GM21529 (cell line): Measurements from ENCODE around the gene RAI1.

ENCODE experiments used
- ATAC-seq: cut with Tn5 transposase; IDR thresholded peaks from one replicate; pipeline ENCODE4 v1.9.1; 2021; ENCODE audit not compliant: unreplicated experiment

The RAI1 gene

DNA sequence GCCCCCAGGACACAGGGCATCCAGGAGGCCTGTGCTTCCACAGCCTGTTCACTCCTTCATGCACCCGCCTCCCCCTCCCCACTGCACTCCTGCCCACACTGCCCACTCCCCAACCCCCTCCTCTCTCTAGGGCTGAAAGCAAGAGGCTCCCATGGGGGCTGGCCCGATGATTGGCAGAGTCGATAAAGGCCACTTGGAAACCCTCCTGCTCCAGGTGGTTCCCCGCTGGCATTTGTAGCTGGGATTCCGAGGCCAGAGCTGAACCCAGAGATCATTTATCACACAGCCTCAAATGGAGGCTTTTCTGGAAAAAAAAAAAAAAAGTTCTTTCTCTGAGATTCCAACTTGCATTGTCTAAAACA lies 81.5 kb downstream of the RAI1 start:
- no peak for ATAC-seq

DNA sequence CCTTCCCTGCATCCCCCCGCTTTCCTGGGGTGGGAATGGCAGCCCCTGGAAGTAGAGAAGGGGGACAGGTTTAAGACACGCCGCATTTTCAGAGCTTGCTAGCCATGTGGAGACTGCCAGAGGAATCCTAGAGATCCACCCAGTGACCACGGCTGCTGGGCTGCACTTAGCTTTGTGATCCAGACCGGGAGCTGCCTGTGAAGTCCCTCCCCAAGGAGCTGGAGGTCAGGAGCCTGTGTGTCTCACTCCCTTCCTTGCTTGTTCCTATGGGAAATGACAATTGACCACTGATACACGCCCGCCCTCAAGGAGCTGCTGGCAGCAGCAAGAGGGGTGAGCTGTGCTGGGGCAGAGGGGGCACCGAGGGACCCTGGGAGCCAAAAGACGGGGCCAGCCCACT lies 81.9 kb downstream of the RAI1 start:
- no peak for ATAC-seq

DNA sequence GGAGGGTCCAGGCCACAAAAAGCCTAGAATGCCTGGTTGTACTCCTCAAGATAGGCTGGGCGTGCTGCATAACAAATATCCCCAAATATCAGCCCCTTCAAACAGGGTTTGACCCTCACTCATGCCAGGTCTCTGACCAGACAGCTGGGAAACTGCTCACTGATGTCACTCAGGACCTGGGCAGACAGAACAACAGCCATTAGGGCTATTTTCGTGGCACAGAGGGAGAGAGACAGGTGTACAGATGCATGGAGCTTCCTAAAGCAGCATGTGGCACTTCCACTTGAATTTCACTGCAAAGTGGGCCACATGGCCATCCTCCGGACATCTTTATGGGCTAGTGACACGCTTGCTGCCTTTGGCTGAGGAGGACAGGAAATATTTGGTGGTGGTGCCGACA lies 82.5 kb downstream of the RAI1 start:
- ATAC-seq: no peak

DNA sequence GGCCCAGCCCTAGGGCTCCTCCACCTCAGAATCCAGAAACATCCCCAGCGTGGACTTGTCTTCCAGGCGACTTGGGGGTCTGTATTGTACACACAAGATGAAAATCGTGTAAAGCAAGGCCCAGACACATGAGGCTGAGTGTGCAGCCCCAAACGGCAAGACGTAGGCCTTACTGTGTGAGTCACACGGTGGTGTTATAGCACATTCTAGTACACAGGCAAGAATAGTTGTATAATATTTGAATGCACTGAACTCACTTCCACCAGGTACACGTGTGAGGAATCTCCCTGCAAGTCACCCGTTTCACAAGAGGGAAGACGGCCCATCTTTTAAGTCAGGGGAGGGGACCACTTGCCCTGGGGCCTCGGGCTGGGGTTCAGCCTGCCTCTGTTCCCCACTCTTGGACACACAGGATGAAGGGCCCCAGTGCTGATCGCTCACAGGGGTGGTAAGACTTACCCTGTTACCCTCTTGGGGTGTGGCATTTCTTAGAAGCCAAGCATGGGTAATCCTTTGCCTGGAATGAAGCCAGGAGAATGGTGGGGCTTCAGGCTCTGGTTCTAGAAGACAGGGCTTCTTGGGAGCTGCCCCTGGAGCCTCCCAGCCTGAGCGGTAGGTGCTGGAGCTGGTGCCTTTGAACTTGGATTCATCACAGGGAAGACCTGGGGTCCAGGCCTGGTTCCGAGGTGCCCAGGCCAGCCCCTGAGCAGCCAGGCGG lies 84.3 kb downstream of the RAI1 start:
- no peak for ATAC-seq

DNA sequence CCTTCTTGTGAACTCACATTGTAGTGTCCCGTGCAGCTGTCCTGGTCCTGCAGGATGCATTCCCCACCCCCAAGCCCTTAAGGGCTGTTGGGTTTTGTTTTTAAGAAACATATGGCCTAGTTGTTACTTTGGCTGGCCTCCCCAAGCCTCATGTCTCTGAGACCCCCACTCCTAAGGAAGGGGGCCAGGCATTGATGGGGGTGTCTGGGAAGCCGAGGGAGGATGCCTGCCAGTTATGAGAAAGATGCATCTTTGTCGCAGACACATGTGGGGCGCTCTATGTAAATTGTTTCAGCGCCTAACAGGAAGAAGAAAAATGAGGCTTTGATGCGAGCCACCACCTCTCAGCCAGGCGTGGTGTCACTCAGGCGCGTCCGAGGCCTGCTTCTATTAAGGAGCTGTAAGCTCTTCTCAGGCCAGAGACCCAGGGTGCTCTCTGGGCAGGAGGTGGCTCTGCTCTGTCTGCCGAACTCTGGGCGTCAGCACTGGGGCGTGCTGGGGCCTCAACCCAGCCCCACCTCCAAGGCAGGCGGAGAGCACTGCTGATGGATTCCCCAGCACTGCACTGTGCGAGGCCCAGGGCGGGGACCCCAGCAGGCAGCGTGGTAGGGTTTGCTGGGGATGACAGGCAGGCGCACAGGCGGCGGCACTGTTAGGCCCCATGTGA lies 85.0 kb downstream of the RAI1 start:
- peak; percentile 78 for ATAC-seq

DNA sequence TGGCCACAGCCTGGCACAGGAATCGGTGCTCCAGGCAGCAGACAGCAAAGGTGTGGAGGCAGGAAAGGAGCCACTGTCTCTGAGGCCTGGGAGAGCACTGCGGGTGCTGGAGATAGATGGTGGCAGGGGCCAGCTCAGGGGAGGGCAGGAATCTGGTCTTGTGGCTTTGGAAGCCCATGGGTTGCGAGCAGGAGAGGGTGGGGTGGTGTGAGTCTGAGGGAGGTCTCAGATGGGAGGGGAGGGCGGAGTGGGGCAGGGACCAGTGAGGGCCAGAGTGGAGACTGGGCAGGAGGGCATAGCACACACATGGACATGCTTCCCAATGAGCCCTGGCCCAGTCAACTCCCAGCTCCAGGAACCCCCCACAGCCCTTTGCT lies 85.5 kb downstream of the RAI1 start:
- no peak for ATAC-seq

DNA sequence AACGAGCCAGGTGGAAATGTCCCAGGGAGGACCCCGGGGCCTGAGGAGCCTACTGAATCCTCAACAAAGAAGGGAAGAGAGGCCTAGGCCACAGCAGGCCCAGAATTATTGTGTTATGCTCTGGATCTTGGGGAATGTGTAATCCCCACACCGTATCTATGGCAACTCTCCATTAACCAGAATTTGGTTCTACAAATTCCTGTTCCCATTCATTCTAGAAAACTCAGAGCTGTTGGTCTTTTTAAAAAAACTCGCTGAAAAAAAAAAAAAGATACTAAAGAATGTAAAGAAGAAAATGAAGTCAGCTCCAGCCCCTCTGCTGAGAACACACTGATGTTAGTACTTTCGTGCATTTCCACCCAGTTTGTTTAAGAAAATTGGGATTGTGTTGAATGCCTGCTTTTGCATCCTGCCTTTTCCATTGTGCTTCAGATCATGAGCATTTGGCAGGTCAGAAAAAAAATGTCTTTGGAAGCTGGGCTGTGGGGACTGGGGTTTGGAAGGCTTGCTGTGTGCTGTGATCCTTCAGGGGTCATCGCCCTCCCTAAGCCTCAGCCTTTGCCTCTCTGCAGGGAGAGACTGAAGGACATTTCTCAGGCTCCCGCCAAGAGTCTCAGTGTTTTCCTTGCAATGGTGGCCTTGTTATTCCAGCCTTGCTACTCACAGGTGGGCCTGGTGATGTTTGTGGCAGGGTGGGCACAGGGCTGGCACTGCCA lies 86.1 kb downstream of the RAI1 start:
- no peak for ATAC-seq

DNA sequence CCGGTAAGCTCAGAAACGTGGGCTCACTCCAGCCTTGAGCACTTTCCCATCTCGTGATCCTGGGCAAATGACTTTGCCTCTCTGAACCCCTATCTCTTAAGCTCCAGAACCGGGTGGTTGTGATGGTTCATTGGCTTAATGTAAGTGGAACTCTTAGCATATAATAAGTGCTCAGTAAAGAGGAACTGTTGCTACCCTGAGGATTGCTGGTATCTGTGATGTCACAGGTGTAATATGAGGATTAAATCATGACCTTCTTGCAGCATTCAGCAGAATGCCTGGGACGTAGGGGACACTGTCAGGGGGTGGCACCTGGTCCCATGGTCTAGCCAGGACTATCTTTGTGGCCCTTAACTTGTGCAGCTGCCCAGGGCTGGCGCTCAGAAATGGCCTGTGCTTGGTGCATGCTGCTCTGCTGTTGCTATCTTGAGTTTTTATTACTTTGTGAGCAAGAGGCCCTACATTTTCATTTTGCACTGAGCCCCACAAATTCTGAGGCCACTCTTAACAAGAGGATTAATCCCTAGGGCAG lies 86.7 kb downstream of the RAI1 start:
- no peak for ATAC-seq

DNA sequence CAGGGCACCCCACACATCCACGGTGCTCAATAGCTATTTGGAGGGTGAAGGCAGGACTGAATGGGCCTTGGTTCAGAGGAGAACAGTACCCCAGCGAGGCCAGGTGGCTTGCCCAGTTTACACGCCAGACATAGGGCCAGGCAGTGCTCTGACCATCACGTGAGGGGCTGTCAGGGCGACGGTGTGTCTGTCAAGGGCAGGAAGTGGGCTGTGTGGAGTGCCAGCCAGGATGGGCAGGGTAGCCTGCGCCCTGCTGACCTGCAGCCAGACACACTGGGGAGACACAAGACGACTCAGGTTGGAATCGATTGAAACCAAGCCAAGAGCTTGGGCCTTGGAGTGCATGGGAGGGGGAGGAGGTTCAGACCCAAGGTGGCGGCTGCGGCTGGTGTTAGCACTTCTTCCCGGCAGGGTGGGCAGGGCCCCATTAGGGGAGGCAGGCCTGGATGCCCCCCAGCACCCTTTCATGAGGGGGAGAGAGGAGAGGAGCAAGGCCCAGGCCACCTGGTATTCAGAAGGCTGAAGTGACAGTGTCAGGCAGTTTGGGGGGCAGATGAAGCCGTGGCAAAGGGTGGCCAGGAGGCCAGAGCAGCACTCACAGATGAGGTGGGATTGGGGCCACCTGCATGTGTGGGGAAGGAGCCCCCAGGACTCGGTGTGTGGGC lies 87.3 kb downstream of the RAI1 start:
- no peak for ATAC-seq

DNA sequence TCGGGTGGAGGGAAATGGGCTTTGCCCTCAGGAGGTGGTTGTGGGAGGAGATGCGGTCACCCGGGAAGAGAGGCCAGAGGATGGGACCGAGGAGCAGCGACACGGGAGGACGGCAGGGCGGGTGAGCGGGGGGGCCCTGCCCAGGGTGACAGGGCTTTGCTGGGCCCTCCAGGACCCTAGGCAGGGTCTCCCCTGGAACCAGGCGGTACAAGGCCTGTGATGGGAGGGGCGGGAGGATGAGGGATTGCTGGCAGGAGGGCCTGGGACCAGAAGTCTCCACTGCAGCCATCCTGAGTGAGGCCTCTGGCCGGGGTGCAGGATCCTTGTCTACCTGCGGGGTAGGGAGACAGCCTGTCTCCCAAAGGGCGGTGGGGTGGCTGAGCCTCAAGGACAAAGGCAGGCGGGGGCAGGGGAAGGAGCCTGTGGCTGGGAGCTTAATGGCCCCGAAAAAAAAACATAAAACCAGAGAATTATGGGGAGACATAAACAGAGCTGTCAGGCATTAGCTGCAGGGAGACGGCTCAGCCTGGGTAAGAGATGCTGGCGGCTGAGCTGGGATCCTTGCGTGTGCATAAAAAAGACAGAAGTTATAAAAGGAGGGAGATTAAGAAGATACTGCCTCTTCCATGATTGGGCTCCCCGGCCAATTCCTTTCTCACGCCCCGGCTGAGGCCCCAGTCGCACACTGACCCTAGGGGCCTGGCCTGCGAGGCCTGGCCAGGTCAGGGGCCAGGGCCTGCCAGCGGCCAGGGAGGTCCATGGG lies 88.8 kb downstream of the RAI1 start:
- ATAC-seq: no peak

DNA sequence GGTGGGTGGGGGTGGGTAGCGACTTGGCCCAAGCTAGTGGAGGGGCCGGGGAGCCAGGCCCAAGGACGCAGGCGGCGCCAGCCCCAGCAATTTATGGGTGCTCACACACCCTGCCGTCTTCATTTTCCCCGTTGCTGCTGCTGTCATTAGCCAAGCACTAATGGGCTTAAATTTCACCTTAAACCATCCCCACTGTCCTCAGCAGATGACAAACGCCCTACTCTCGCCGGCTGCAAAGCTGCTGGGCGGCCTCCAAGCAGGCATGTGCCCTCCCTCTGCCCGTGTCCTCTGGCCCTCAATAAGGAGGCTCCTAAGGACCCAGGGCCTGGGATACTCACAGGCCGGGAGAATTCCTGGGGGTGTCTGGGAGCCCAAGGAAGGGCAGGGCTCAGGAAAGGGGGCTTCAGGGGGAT lies 89.4 kb downstream of the RAI1 start:
- no peak for ATAC-seq

DNA sequence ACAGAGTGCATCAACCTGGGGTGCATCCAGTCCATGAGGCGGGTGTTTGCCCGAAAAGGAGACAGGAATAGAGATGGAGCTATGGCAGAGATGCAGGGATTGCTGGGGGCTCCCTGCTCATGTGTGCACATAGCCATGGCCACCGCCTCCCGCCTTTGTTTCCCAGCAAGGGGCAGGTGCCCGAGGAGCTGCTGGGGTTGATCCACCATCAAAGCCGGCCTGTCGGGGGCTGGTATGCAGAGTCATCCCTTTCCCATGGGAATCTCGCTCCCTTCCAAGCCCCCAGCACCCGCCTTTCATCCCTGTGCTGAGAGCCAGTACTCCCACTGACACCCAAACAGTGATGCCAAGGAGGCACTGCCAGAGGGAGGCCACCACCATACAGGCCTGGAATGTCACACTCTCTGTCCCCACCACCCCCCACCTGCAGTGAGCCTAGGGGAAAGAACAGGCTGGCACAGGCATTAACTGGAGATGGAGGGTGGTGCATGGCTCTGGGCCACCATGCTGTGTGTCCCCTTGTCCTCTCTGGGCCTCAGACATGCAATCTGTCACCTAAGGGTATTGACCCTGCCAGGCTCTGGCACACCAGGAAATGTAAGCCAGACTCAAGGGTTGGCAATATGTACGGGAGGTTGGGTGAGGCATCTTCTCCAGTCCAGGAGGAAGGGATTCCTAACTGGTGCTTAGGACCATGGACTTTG lies 90.4 kb downstream of the RAI1 start:
- ATAC-seq: no peak

DNA sequence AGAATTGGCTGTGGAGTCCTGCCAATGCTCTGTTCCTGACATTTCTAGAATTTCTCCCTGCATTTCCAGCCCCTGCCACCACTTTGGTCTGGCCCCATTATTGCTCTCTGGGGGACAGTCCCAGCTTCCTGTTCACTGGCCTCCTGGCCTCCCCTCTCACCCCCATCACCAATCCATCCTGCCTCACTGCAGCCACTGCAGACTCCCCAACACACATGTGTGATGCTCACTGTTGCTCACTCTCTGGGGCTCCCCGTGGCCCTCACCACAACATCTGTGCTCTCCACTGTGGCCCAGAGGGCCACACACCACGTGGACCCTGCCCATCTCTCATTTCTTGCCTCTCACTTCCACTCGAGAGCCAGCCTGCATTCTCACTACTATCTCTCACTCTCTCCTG lies 91.0 kb downstream of the RAI1 start:
- no peak for ATAC-seq

DNA sequence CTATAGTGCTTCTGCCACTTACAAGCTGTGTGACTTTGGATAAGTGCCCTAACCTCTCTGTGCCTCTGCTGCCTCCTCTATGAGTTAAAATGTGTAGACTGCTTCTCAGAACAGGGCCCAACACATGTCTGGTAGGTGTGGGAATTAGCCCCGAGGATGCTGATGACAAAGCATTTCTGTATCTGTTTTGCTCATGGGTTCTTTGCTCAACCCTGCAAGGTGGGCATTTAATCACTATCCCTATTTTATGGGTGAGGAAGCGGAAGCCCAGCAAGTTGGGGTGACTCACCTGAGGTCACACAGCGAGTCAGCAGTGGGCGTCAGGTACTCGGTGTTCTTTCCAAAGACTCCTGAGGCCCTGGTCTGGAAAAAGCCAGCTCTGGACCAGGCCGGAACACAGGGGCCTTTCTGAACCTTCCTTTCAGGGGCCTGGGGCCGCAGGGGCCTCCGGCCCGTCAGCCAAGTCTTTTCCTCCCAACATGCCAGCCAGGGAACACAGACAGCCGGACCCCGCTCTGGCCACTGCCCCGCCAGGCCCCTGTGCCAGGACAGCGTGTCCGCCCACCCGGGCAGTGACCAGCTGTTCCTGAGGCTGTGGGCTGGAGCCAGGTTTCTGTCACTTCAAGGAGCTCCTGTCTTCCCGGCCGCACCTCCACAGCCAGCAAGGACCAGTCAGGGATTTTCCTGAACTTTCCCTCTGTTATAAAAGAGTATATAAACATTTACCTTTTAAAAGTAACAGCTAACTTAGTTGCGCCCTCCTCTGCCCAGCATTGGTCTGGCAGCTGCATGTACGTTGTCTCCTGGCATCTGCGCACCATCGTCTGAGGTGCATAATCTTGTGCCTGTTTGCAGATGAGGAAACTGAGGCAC lies 93.0 kb downstream of the RAI1 start:
- no peak for ATAC-seq

DNA sequence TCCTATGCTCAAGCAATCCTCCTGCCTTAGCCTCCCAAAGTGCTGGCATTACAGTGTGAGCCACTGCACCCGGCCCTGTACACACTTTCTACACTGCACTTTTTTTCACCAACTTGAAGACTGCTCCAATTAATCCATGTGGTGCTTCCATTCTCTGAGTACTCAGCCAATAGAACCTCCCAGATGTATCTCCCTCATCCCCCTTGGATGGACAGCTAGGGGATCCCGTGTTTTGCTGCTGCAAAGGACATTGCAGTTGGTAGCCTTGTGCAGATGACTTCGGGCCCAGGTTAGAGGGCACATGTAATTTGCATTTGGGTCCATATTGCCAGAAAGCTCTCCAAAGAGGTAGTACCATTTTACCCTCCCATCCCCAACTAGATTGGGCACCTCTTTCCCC lies 95.6 kb downstream of the RAI1 start:
- no peak for ATAC-seq

DNA sequence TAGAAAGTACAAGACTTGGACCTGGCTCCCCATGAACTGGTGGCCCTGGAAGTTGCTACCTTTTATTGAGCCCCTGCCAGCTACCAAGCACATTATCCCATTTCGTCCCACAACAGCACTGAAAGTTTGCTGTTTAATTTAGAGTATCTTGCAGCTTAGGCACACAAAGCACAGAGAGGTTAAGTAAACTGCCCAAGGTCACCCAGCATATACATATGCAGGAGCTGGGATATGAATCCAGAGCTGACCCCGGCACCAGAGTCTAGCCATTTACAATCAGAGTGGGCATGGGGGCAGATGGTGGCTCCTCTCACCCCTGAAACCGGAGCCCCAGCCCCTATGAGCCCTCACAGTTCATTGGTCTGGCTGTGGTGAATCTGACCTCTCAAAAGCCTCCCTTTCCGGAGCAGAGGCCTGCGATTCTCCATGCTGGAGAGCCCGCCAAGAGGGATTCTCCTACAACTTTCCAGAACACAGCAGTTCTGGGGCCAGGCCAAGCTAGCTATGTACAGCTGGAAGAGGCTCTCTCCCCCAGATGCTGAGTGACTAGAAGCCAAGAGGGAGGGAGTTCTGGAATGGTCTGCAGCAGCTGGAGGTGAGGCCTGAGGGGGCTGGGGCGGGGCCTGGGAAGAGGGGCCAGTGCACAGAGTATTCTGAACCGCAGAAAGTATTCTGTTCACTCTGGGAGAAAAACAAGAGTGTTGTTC lies 97.2 kb downstream of the RAI1 start:
- ATAC-seq: no peak

DNA sequence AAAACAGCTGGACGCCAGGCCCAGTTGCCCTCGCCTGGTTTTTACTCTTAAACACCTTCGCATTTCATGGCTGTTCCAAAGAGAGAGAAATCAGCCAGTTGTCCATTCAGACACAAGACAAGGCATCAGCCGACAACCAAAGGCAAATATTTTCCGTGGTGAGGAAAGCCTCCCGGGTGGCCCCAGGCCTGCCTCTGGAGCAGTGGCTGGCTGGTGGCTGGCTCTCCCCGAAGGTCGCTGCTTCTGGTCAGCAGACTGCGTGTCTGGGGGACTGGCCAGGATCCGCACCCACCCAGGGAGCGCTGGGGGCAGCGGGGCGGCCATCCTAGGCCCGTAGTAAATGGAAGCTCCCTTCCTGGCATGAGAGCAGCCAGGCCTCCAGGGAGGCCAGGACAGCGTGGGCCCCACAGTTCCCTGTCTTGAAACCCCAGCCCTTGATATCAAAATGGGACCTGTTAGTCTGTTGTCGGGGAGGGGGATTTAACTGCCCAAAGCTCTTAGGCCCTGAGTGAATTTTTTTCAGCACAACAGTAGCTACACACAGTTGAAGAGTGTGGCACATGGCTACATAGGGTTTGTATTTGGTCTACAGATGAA lies 97.9 kb downstream of the RAI1 start:
- no peak for ATAC-seq

DNA sequence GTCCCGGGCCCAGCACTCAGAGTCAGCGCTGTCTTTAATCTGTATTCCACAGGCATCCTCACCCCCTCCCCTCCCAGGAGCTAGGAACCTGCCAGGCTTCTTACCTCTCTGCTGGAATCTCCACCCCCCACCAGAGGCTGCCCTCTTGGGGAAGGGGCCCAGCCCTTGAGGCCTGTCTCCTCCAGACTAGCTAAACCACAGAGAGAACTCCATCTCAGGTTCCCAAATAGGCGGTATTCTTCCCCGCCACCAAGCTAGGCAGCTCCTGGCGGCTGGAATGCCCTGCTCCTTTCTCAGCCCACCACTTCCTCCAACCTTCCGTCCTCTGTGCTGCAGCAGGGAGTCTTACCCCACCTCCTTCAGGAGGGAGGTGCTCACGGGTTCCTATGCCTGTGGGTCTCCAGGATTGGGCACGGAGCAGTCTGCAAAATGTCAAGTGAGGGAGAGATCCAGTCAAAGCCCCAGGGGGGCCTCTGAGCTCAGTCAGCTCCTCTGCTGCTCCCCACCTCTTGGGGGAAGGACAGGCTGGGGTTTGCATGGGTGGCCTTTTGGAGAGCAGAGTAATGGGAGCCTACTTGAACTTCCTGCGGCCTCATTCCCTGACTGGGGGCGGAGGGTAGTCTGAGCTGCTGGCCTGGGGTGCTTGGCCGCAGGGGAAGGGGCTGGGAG lies 99.8 kb downstream of the RAI1 start:
- no peak for ATAC-seq
